ENCODE measurements around the gene XPR1. TPM values are rescaled to one million over a fixed set of nuclear protein-coding genes. Genes with fewer than 3 reads are reported as not detected.
A peak's percentile ranks its signal among the peaks of the same experiment; 100 is the strongest.

Gene XPR1
- 26.2 and 29.8 TPM in 2 replicates for total RNA-seq (2013; cell fraction: nucleolus; rRNA removed)
- total RNA-seq (2014; rRNA removed) (14.2 and 18.0 TPM in 2 replicates), total RNA-seq (2014; rRNA removed; fragmentation: Illumina TruSeq; extraction: Trizol) (12.4 and 13.2 TPM in 2 replicates), total RNA-seq (2021) (13.4 and 16.9 TPM in 2 replicates), polyA plus RNA-seq (2011; rRNA removed) (33.9 and 36.8 TPM in 2 replicates), polyA plus RNA-seq (2014; fragmentation: Illumina TruSeq; extraction: Trizol) (14.4 and 17.7 TPM in 2 replicates), polyA plus RNA-seq (2014; fragmentation: Nextera tagmentation; extraction: Ambion mirVana) (1 to 10 TPM; 1.1 to 1.5 TPM), polyA plus RNA-seq (2014; rRNA removed) (8.5 and 9.3 TPM in 2 replicates), polyA plus RNA-seq (2016; fragmentation: Nextera tagmentation; extraction: Ambion mirVana) (1 to 10 TPM; 5.8 to 7.6 TPM), polyA minus RNA-seq (2011; rRNA and poly(A)+ RNA removed) (45.1 and 54.2 TPM in 2 replicates), Bru-seq, nascent RNA (percentile 68 among the genes with signal in this experiment), BruChase-seq, experiment 1, labeled RNA remaining after a 6-hour chase (percentile 63 among the genes with signal in this experiment), BruChase-seq, experiment 2, labeled RNA remaining after a 2-hour chase (percentile 63 among the genes with signal in this experiment)
- 3.3 TPM for polyA plus RNA-seq (2011; ENCODE audit: low read depth)
- 13.8 and 24.7 TPM in 2 replicates for polyA plus RNA-seq (2011; cell fraction: cytosol; rRNA removed)
- 7.8 and 9.3 TPM in 2 replicates for polyA plus RNA-seq (2011; cell fraction: nucleus; rRNA removed)
- polyA plus RNA-seq (2012): 6.2 and 7.0 TPM in 2 replicates
- polyA minus RNA-seq (2011; cell fraction: cytosol; rRNA and poly(A)+ RNA removed): 9.0 and 24.4 TPM in 2 replicates
- 11.5 and 16.6 TPM in 2 replicates for polyA minus RNA-seq (2011; cell fraction: nucleus; rRNA and poly(A)+ RNA removed)
- long read RNA-seq, experiment 1: 0 reads
- long read RNA-seq, experiment 2, full-length matches to known transcripts: 2 of 16 reads
- long read RNA-seq, experiment 2, partial matches to known transcripts: 2 of 16 reads
- long read RNA-seq, experiment 2, other reads (novel, unspliced or antisense): 12 of 16 reads

DNA sequence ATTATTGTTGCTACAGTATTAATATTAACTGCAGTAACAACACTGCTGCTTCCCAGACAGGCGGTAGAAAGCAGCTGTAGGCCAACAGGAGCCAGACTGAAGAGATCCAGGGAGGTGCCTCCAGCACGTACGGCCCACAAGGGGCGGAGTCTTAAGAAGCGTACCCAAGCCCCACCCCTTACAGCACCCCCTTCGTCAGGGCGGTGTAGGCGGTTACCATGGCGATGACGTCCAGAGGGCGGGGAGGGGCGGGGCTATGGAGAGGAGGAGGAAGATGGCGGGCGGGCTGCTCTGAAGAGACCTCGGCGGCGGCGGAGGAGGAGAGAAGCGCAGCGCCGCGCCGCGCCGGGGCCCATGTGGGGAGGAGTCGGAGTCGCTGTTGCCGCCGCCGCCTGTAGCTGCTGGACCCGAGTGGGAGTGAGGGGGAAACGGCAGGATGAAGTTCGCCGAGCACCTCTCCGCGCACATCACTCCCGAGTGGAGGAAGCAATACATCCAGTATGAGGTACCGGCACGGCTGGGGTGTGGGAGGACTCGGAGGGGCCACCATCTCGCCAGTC is at the start of gene XPR1:
XPR1 (plus strand) TSS at position 257 of the 560 bp plus-strand sequence; CDS start at position 437, 180 bp downstream.
- Histone ChIP-seq H3K27me3 (replicated peaks in 1 of 2; ENCODE audit: control insufficient read depth in 2 of 2, insufficient read depth in 2 of 2, low read length in 1 of 2) (no peaks in the 10 kb centered on the region), H3K9me3 (replicated peaks; ENCODE audit: control insufficient read depth, insufficient read depth, low read length) (no peaks in the 10 kb centered on the region), H3K36me3 (ENCODE audit: control insufficient read depth in 2 of 2, insufficient read depth in 2 of 2, low read length in 1 of 2) (no peaks in the 10 kb centered on the region), H3K4me2 (ENCODE audit: control insufficient read depth, insufficient read depth) (peak within 1 kb of the TSS; percentile 68), H3K27ac (ENCODE audit: control insufficient read depth, insufficient read depth) (peak within 1 kb of the TSS; percentile 56), H2AFZ (ENCODE audit: control insufficient read depth, low read depth, low read length) (peak within 1 kb of the TSS; percentile 76), H3K4me3 (peak within 1 kb of the TSS; percentile 89), H4K20me1 (ENCODE audit: control insufficient read depth, insufficient read depth) (no peaks in the 10 kb centered on the region), H3K9ac (ENCODE audit: control insufficient read depth, insufficient read depth, low read length) (peak within 1 kb of the TSS; percentile 57), H3K4me1 (ENCODE audit: control insufficient read depth, insufficient read depth, low read length) (peaks cover 8% of the 10 kb centered on the region), H3K79me2 (ENCODE audit: control insufficient read depth, insufficient read depth, low read length) (peaks cover 9% of the 10 kb centered on the region)
- intact Hi-C loops (cut with micrococcal nuclease; ENCODE audit: unreplicated experiment) (loop anchor here (2.0 to 10.0 kb wide), 4 partner anchors 99 to 513 kb away; no protein-coding TSS in a partner anchor), in situ Hi-C loops (cut with MboI) (loop anchor here (25.0 kb wide), 1 partner anchor 530 kb away; no protein-coding TSS in a partner anchor)
- ChIA-PET CTCF (interaction anchor here (0.7 to 3.5 kb wide), 13 partner anchors 9 to 510 kb away, joined by 3 to 37 read pairs (median 3); no protein-coding TSS in a partner anchor), POLR2A (interaction anchor here (0.6 to 1.7 kb wide), 9 partner anchors 9 to 402 kb away, joined by 3 to 6 read pairs (median 4); partner anchors contain the start of gene MR1), SMC1A (ENCODE audit: uncharacterized antibody, unreplicated experiment) (interaction anchor here (0.7 to 4.1 kb wide), 18 partner anchors 10 to 510 kb away, joined by 3 to 34 read pairs (median 3); no protein-coding TSS in a partner anchor), RAD21 (ENCODE audit: unreplicated experiment) (interaction anchor here (0.6 to 3.3 kb wide), 13 partner anchors 9 to 1639 kb away, joined by 3 to 14 read pairs (median 4); no protein-coding TSS in a partner anchor)
- no TSS peak for BruUV-seq (replicated peaks)
- FAIRE-seq (peak; percentile 96), DNase-seq (ENCODE audit: low read depth, low spot score) (peak; percentile 95), ATAC-seq (peak; percentile 96)
- 0% methylated on average over 26 of the region's 41 CpGs for WGBS (ENCODE audit: insufficient coverage, insufficient replicate concordance, low lambda C conversion rate, missing lambda C conversion rate)
- TF ChIP-seq POLR2AphosphoS5 (IDR thresholded peaks at IDR 0.05; ENCODE audit: low read length) (0 out of 2 replicates have a peak, but pooled peaks have one; percentile 32), POLR2A (IDR thresholded peaks at IDR 0.05; ENCODE audit: low read depth, low read length) (peak; percentile 88), RAD21 (IDR thresholded peaks at IDR 0.05; ENCODE audit: insufficient read depth, low read depth, low read length) (peak; percentile 26; the same call in 1 of the 2 replicates), NFXL1 (IDR thresholded peaks at IDR 0.05; ENCODE audit: borderline replicate concordance) (peak; percentile 94), SP1 (IDR thresholded peaks at IDR 0.05; ENCODE audit: low read depth, low read length) (peak; percentile 51), IKZF2 (IDR thresholded peaks at IDR 0.05) (peak; percentile 11 to 25; a peak in 1 of 4 replicates), CREB1 (IDR thresholded peaks at IDR 0.05; ENCODE audit: low read depth) (peak; percentile 75), NBN (IDR thresholded peaks at IDR 0.05) (peak; percentile 77; the same call in 1 of the 2 replicates)
- TF ChIP-seq, protein P1, sequence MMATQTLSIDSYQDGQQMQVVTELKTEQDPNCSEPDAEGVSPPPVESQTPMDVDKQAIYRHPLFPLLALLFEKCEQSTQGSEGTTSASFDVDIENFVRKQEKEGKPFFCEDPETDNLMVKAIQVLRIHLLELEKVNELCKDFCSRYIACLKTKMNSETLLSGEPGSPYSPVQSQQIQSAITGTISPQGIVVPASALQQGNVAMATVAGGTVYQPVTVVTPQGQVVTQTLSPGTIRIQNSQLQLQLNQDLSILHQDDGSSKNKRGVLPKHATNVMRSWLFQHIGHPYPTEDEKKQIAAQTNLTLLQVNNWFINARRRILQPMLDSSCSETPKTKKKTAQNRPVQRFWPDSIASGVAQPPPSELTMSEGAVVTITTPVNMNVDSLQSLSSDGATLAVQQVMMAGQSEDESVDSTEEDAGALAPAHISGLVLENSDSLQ (IDR thresholded peaks at IDR 0.05): peak; percentile 4; the same call in 1 of the 2 replicates
- TF ChIP-seq, protein P2, sequence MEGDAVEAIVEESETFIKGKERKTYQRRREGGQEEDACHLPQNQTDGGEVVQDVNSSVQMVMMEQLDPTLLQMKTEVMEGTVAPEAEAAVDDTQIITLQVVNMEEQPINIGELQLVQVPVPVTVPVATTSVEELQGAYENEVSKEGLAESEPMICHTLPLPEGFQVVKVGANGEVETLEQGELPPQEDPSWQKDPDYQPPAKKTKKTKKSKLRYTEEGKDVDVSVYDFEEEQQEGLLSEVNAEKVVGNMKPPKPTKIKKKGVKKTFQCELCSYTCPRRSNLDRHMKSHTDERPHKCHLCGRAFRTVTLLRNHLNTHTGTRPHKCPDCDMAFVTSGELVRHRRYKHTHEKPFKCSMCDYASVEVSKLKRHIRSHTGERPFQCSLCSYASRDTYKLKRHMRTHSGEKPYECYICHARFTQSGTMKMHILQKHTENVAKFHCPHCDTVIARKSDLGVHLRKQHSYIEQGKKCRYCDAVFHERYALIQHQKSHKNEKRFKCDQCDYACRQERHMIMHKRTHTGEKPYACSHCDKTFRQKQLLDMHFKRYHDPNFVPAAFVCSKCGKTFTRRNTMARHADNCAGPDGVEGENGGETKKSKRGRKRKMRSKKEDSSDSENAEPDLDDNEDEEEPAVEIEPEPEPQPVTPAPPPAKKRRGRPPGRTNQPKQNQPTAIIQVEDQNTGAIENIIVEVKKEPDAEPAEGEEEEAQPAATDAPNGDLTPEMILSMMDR (IDR thresholded peaks at IDR 0.05 in 2 of 3, conservative IDR thresholded peaks at IDR 0.05 in 1 of 3; ENCODE audit: control insufficient read depth in 2 of 3, extremely low read depth in 1 of 3, insufficient read depth in 1 of 3, low read depth in 3 of 3, low read length in 3 of 3): peak; percentile 9 to 16 (median 10); a peak in 1 of 6 replicates
- TF ChIP-seq, protein P3, sequence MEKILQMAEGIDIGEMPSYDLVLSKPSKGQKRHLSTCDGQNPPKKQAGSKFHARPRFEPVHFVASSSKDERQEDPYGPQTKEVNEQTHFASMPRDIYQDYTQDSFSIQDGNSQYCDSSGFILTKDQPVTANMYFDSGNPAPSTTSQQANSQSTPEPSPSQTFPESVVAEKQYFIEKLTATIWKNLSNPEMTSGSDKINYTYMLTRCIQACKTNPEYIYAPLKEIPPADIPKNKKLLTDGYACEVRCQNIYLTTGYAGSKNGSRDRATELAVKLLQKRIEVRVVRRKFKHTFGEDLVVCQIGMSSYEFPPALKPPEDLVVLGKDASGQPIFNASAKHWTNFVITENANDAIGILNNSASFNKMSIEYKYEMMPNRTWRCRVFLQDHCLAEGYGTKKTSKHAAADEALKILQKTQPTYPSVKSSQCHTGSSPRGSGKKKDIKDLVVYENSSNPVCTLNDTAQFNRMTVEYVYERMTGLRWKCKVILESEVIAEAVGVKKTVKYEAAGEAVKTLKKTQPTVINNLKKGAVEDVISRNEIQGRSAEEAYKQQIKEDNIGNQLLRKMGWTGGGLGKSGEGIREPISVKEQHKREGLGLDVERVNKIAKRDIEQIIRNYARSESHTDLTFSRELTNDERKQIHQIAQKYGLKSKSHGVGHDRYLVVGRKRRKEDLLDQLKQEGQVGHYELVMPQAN (conservative IDR thresholded peaks at IDR 0.05): peak; percentile 75; the same call in 1 of the 2 replicates
- TF ChIP-seq, protein P4, sequence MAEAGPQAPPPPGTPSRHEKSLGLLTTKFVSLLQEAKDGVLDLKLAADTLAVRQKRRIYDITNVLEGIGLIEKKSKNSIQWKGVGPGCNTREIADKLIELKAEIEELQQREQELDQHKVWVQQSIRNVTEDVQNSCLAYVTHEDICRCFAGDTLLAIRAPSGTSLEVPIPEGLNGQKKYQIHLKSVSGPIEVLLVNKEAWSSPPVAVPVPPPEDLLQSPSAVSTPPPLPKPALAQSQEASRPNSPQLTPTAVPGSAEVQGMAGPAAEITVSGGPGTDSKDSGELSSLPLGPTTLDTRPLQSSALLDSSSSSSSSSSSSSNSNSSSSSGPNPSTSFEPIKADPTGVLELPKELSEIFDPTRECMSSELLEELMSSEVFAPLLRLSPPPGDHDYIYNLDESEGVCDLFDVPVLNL (IDR thresholded peaks at IDR 0.05; ENCODE audit: low read depth, low read length): no peak
